H1 (cell line): ENCODE results near the gene SSC5D. TPM values are rescaled to one million over a fixed set of nuclear protein-coding genes. Genes with fewer than 3 reads are reported as not detected.

ENCODE experiments used
- CTCF ChIA-PET: fragments of 300-600 bp; sonication (Branson Sonifier 250); formaldehyde crosslinking; loops from one replicate; lab custom pipeline; 2021; ENCODE audit not compliant: partially characterized antibody; lab: Charles Lee
- POLR2A ChIA-PET: fragments of 300-600 bp; sonication (Branson Sonifier 250); formaldehyde crosslinking; loops from one replicate; lab custom pipeline; 2021; ENCODE audit warnings: inconsistent platforms; ENCODE audit not compliant: partially characterized antibody; lab: Charles Lee
- DNase-seq, 2 experiments: peaks; one replicate each; pipeline versions ENCODE4 v3.0.0 to v3.0.0-alpha.2; 2010 to 2022; ENCODE audit warnings: low spot score in 2 of 2, low read depth in 1 of 2, mixed read lengths in 1 of 2
- FAIRE-seq: peaks from 2 replicates; lab custom pipeline; 2011; peaks lifted over from hg19 to GRCh38; lab: Jason Lieb, UNC
- H2AFZ ChIP-seq: 2 replicates; pipeline ENCODE4 v1.8.1; 2012; ENCODE audit warnings: low read length, inconsistent platforms
- H2AK5ac ChIP-seq: 2 replicates; pipeline ENCODE4 v1.6.1; 2013; ENCODE audit warnings: low read depth, low read length
- H2BK120ac ChIP-seq: replicated peaks from 2 replicates; pipeline ENCODE3; 2013; ENCODE audit warnings: low read depth, low read length, inconsistent platforms
- H2BK12ac ChIP-seq: 2 replicates; pipeline ENCODE4 v1.6.1; 2013; ENCODE audit warnings: low read depth, low read length
- H2BK15ac ChIP-seq: 2 replicates; pipeline ENCODE4 v1.6.1; 2013; ENCODE audit warnings: low read length
- H2BK20ac ChIP-seq: 2 replicates; pipeline ENCODE4 v1.6.1; 2013; ENCODE audit warnings: low read length
- H2BK5ac ChIP-seq: 2 replicates; pipeline ENCODE4 v1.6.1; 2013; ENCODE audit warnings: low read depth, low read length
- H3K14ac ChIP-seq: 2 replicates; pipeline ENCODE4 v1.6.1; 2013; ENCODE audit warnings: inconsistent platforms; ENCODE audit not compliant: insufficient read length
- H3K18ac ChIP-seq: 2 replicates; pipeline ENCODE4 v1.6.1; 2013; ENCODE audit warnings: low read length; ENCODE audit errors: extremely low read depth
- H3K23ac ChIP-seq: 2 replicates; pipeline ENCODE4 v1.6.1; 2013; ENCODE audit warnings: inconsistent platforms; ENCODE audit not compliant: insufficient read length
- H3K23me2 ChIP-seq: 2 replicates; pipeline ENCODE4 v1.6.1; 2013; ENCODE audit warnings: low read depth, low read length
- H3K27ac ChIP-seq: 2 replicates; pipeline ENCODE4 v1.6.1; 2011; ENCODE audit warnings: low read depth, low read length, inconsistent platforms
- H3K27me3 ChIP-seq, 4 experiments: replicated peaks in 1 of 4; 1 replicate in 1 of 4; 2 replicates in 3 of 4; pipeline versions ENCODE4 v1.6.1 to v1.8.1; 2011 to 2013; ENCODE audit warnings: low read length in 3 of 4, mild to moderate bottlenecking in 3 of 4, inconsistent platforms in 2 of 4, mixed read lengths in 2 of 4, moderate library complexity in 1 of 4; ENCODE audit not compliant: control insufficient read depth in 3 of 4, insufficient read depth in 3 of 4; ENCODE audit errors: extremely low read depth in 1 of 4
- H3K36me3 ChIP-seq, 4 experiments: 2 replicates each; pipeline versions ENCODE4 v1.6.1 to v1.8.1; 2011 to 2013; ENCODE audit warnings: mild to moderate bottlenecking in 4 of 4, low read length in 3 of 4, moderate library complexity in 2 of 4, control low read depth in 1 of 4, inconsistent platforms in 1 of 4; ENCODE audit not compliant: insufficient read depth in 4 of 4, control insufficient read depth in 2 of 4
- H3K4ac ChIP-seq: replicated peaks from 2 replicates; pipeline ENCODE3; 2013; ENCODE audit warnings: low read length, low read depth, mixed read lengths, inconsistent platforms; ENCODE audit not compliant: insufficient read length
- H3K4me1 ChIP-seq, 4 experiments: replicated peaks in 1 of 4; 1 replicate in 1 of 4; 2 replicates in 3 of 4; pipeline versions ENCODE4 v1.6.1 to v1.8.1; 2011 to 2013; ENCODE audit warnings: low read length in 3 of 4, inconsistent platforms in 2 of 4, mixed read lengths in 1 of 4; ENCODE audit not compliant: insufficient read depth in 4 of 4, control insufficient read depth in 3 of 4
- H3K4me2 ChIP-seq, 2 experiments: 2 replicates each; pipeline versions ENCODE4 v1.6.1 to v1.8.1; 2011 to 2013; ENCODE audit warnings: low read depth in 2 of 2, low read length in 2 of 2, control low read depth in 1 of 2, inconsistent platforms in 1 of 2, mild to moderate bottlenecking in 1 of 2; ENCODE audit not compliant: insufficient read depth in 1 of 2
- H3K4me3 ChIP-seq, 4 experiments: fragments of 200-600, 300-600 bp in 1 of 4; sonication (generic), shearing (Covaris generic), sonication (Bioruptor Twin) in 1 of 4; 2 replicates each; pipeline versions ENCODE4 v1.5.1 to v1.8.1; 2011 to 2016; ENCODE audit warnings: low read length in 4 of 4, low read depth in 3 of 4, control low read depth in 2 of 4, inconsistent platforms in 2 of 4, mild to moderate bottlenecking in 2 of 4, mixed read lengths in 1 of 4, moderate library complexity in 1 of 4; ENCODE audit not compliant: insufficient read depth in 2 of 4; ENCODE audit errors: extremely low read depth in 1 of 4
- H3K56ac ChIP-seq: replicated peaks from 2 replicates; pipeline ENCODE3; 2013; ENCODE audit warnings: low read depth, mild to moderate bottlenecking, mixed read lengths, low read length, inconsistent platforms; ENCODE audit not compliant: insufficient read length
- H3K79me1 ChIP-seq: 2 replicates; pipeline ENCODE4 v1.6.1; 2013; ENCODE audit warnings: low read depth, low read length, control low read depth
- H3K79me2 ChIP-seq, 2 experiments: 2 replicates each; pipeline versions ENCODE4 v1.6.1 to v1.8.1; 2012 to 2013; ENCODE audit warnings: low read length in 2 of 2, mild to moderate bottlenecking in 2 of 2, inconsistent platforms in 1 of 2; ENCODE audit not compliant: insufficient read depth in 2 of 2, control insufficient read depth in 1 of 2
- H3K9ac ChIP-seq, 4 experiments: replicated peaks in 1 of 4; 1 replicate in 1 of 4; 2 replicates in 3 of 4; pipeline versions ENCODE4 v1.6.1 to v1.8.1; 2011 to 2013; ENCODE audit warnings: low read depth in 3 of 4, low read length in 3 of 4, control low read depth in 2 of 4, mild to moderate bottlenecking in 2 of 4, moderate library complexity in 2 of 4, inconsistent platforms in 1 of 4; ENCODE audit errors: extremely low read depth in 1 of 4
- H3K9me3 ChIP-seq, 2 experiments: 2 replicates each; pipeline versions ENCODE4 v1.6.1 to v1.8.1; 2012 to 2013; ENCODE audit warnings: mild to moderate bottlenecking in 2 of 2, moderate library complexity in 2 of 2, control low read depth in 1 of 2, inconsistent platforms in 1 of 2, low read depth in 1 of 2, low read length in 1 of 2, mixed read lengths in 1 of 2; ENCODE audit not compliant: insufficient read depth in 2 of 2
- H4K20me1 ChIP-seq, 2 experiments: replicated peaks in 1 of 2; 2 replicates each; pipeline versions ENCODE3 to v1.8.1; 2011 to 2013; ENCODE audit warnings: inconsistent platforms in 2 of 2, low read length in 2 of 2, mild to moderate bottlenecking in 1 of 2; ENCODE audit not compliant: insufficient read depth in 2 of 2, control insufficient read depth in 1 of 2
- H4K5ac ChIP-seq: 2 replicates; pipeline ENCODE4 v1.6.1; 2013; ENCODE audit warnings: low read length, low read depth, mixed read lengths, inconsistent platforms; ENCODE audit not compliant: insufficient read length
- H4K8ac ChIP-seq: 2 replicates; pipeline ENCODE4 v1.8.0; 2013; ENCODE audit warnings: mild to moderate bottlenecking, moderate library complexity, low read length, inconsistent platforms; ENCODE audit not compliant: insufficient read depth; ENCODE audit errors: extremely low read depth
- H4K91ac ChIP-seq: replicated peaks from 2 replicates; pipeline ENCODE3; 2013; ENCODE audit warnings: low read length, mixed read lengths, inconsistent platforms; ENCODE audit not compliant: insufficient read length
- RAD21 ChIP-seq, 2 experiments: IDR thresholded peaks in 1 of 2; conservative IDR thresholded peaks in 1 of 2; 2 replicates each; pipeline ENCODE4 v1.6.1; 2011; ENCODE audit warnings: low read depth in 2 of 2, low read length in 2 of 2, improper control_type of control experiment in 1 of 2, inconsistent platforms in 1 of 2, mild to moderate bottlenecking in 1 of 2, moderate library complexity in 1 of 2
- SIN3A ChIP-seq, 2 experiments: IDR thresholded peaks in 1 of 2; conservative IDR thresholded peaks in 1 of 2; 2 replicates each; pipeline ENCODE4 v1.6.1; 2011 to 2012; ENCODE audit warnings: low read length in 2 of 2, improper control_type of control experiment in 1 of 2, low read depth in 1 of 2, mild to moderate bottlenecking in 1 of 2
- SP1 ChIP-seq: IDR thresholded peaks from 2 replicates; pipeline ENCODE4 v1.6.1; 2011; ENCODE audit warnings: low read depth, low read length
- YY1 ChIP-seq: IDR thresholded peaks from 2 replicates; pipeline ENCODE4 v1.6.1; 2011; ENCODE audit warnings: low read depth, mild to moderate bottlenecking, low read length
- WGBS, 2 experiments: shearing (Covaris generic) in 1 of 2; methylation state at CpG; one replicate each; pipeline versions ENCODE4 v1.1.6 to v1.1.7; 2013 to 2015; ENCODE audit warnings: low lambda C conversion rate in 2 of 2, mixed read lengths in 2 of 2, inconsistent platforms in 1 of 2, low coverage in 1 of 2, missing lambda C conversion rate in 1 of 2; ENCODE audit not compliant: insufficient replicate concordance in 2 of 2, insufficient coverage in 1 of 2, insufficient read length in 1 of 2; ENCODE audit errors: extremely low coverage in 1 of 2, missing lambda C conversion rate in 1 of 2; 5-methylcytosine and 5-hydroxymethylcytosine counted together
- polyA plus RNA-seq, 7 experiments: library from polyadenylated mRNA; depleted of rRNA in 3 of 7; stranded (reverse) in 5 of 7; unstranded in 2 of 7; fragments of >200 nt in 5 of 7; fragments of 200-250 nt in 2 of 7; gene quantifications; 1 replicate in 5 of 7; 2 replicates in 1 of 7; 4 replicates in 1 of 7; pipeline versions ENCODE4 v1.2.1 to v1.2.3, GENCODE V29; 2011 to 2013; ENCODE audit warnings: missing spikeins in 2 of 7, mixed read lengths in 2 of 7
- total RNA-seq: library from RNA; stranded (reverse); fragmentation: NEBNext Ultra II Directional; extraction: Animal tissue kit (Norgen Biotek cat#: 25700); gene quantifications from 2 replicates; pipeline ENCODE4 v1.2.1, GENCODE V29; 2021
- TF ChIP-seq, protein P1 (sequence below), 3 experiments: IDR thresholded peaks; 1 replicate in 2 of 3; 2 replicates in 1 of 3; pipeline versions ENCODE4 v1.5.1 to v1.6.1; 2011; ENCODE audit warnings: low read length in 3 of 3, mild to moderate bottlenecking in 3 of 3, inconsistent platforms in 2 of 3, low read depth in 1 of 3, moderate library complexity in 1 of 3; ENCODE audit not compliant: insufficient read depth in 1 of 3; ENCODE audit errors: control extremely low read depth in 1 of 3

The SSC5D gene
- total and polyA plus RNA-seq, 2 of the 8 experiments (the other 6 are each of a cell fraction or from before 2014, with no cell fraction given) = 0.39 to 1.7 TPM

DNA sequence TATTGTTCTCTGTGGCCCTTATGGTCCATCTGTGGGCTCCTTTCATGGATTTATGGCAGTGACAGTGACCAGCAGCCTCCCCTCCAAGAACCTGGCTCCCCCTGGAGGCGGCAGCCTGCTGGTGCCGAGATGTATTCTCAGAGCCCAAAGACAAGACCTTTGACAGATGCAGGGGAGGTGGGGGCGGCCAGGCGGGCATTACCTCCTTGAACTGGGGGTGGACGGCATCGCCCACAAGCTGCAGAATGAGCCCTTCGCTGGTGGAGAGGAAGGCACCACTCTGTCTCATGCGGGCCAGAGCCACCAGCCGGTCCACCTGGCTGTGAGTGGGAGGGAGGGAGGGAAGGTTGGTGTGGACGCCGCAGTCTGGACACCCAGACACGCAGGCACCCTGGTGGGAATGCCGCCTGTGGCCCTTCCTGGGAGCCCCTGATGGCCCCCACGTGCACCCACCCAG, 33.4 kb upstream of the SSC5D start:
- 63% methylated on average over 8 of the region's 14 CpGs; no CpG with 5 or more reads in 1 of the 2 experiments for WGBS, 2 experiments
- TF ChIP-seq SP1 (no peak), YY1 (0 out of 2 replicates have a peak, but pooled peaks have one; percentile 27), SIN3A (conservative IDR thresholded peaks at IDR 0.05 in 1 of 2, IDR thresholded peaks at IDR 0.05 in 1 of 2; ENCODE audit: low read depth in 1 of 2, low read length in 2 of 2) (peak; percentile 48 to 79; a peak in 2 of 4 replicates), RAD21 (IDR thresholded peaks at IDR 0.05 in 1 of 2, conservative IDR thresholded peaks at IDR 0.05 in 1 of 2; ENCODE audit: low read depth in 2 of 2, low read length in 2 of 2) (peak; percentile 50 to 73)
- TF ChIP-seq, protein P1, sequence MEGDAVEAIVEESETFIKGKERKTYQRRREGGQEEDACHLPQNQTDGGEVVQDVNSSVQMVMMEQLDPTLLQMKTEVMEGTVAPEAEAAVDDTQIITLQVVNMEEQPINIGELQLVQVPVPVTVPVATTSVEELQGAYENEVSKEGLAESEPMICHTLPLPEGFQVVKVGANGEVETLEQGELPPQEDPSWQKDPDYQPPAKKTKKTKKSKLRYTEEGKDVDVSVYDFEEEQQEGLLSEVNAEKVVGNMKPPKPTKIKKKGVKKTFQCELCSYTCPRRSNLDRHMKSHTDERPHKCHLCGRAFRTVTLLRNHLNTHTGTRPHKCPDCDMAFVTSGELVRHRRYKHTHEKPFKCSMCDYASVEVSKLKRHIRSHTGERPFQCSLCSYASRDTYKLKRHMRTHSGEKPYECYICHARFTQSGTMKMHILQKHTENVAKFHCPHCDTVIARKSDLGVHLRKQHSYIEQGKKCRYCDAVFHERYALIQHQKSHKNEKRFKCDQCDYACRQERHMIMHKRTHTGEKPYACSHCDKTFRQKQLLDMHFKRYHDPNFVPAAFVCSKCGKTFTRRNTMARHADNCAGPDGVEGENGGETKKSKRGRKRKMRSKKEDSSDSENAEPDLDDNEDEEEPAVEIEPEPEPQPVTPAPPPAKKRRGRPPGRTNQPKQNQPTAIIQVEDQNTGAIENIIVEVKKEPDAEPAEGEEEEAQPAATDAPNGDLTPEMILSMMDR (IDR thresholded peaks at IDR 0.05; ENCODE audit: control extremely low read depth in 1 of 3, insufficient read depth in 1 of 3, low read depth in 1 of 3, low read length in 3 of 3) = peak; percentile 77 to 83 (median 78)

More for the DNA sequence above, 33.4 kb upstream of the SSC5D start:
- Histone ChIP-seq H3K23me2 (peaks cover 6% of the 10 kb centered on the region; the same call in 1 of the 2 replicates), H3K36me3 (peaks cover 0 to 5% (median 0%) of the 10 kb centered on the region in 4 experiments; a peak in 2 of 8 replicates), H2BK20ac (no peak overlapping the region), H3K79me2 (peaks cover 0 to 7% of the 10 kb centered on the region in 2 experiments; a peak in 2 of 4 replicates), H4K20me1 (peaks cover 2 to 8% of the 10 kb centered on the region in 2 experiments), H4K91ac (no peak overlapping the region), H4K8ac (peak overlapping the region; percentile 3; the same call in 1 of the 2 replicates), H2BK5ac (no peak overlapping the region), H3K4ac (no peak overlapping the region), H3K4me2 (no peak overlapping the region), H3K56ac (no peak overlapping the region), H3K27ac (no peak overlapping the region), H2AK5ac (no peak overlapping the region), H2AFZ (no peak overlapping the region), H2BK12ac (no peak overlapping the region), H3K9me3 (no peaks in the 10 kb centered on the region), H3K23ac (no peak overlapping the region), H4K5ac (no peak overlapping the region), H3K4me1 (peaks cover 0 to 7% (median 2%) of the 10 kb centered on the region in 4 experiments; a peak in 5 of 7 replicates), H3K27me3 (peaks cover 16 to 25% (median 24%) of the 10 kb centered on the region in 4 experiments), H3K18ac (no peak overlapping the region), H3K4me3 (no peak overlapping the region), H3K79me1 (peaks cover 8% of the 10 kb centered on the region), H2BK120ac (no peak overlapping the region), H2BK15ac (no peak overlapping the region), H3K14ac (no peak overlapping the region), H3K9ac (no peak overlapping the region)
- ChIA-PET CTCF (interaction anchor here (1.5 to 1.8 kb wide), 4 partner anchors 8 to 153 kb away, joined by 4 to 7 read pairs (median 4); partner anchors contain the start of gene NAT14), POLR2A (interaction anchor here (3.0 kb wide), 1 partner anchor 47 kb away, joined by 22 read pairs; the partner anchor contains the start of gene UBE2S)
- FAIRE-seq (no peak), DNase-seq (peak in 1 of 2 experiments; percentile 83)
